A549 (cell line): Measurements from ENCODE around the gene ADRA2A. TPM values are rescaled to one million over a fixed set of nuclear protein-coding genes. Genes with fewer than 3 reads are reported as not detected.

Experiments
- ATAC-seq, 2 experiments: fragments of 200-7000 bp in 1 of 2; fragments of >200 bp in 1 of 2; cut with Nextera tagmentation in 1 of 2; cut with Tn5 transposase in 1 of 2; 3 replicates each; pipeline versions ENCODE4 v1.8.0 to v1.9.1; 2018 to 2020; ENCODE audit warnings: mild to moderate bottlenecking in 1 of 2, moderate library complexity in 1 of 2
- CTCF ChIA-PET: fragments of 300-600 bp; sonication (Branson Sonifier 250); formaldehyde crosslinking; extraction: SDS; loops from one replicate; lab custom pipeline; 2021; ENCODE audit warnings: antibody characterized with exemption, inconsistent platforms; lab: Yijun Ruan, JAX
- POLR2A ChIA-PET: fragments of 350-600 bp; formaldehyde crosslinking; extraction: SDS; loops from one replicate; lab custom pipeline; 2021; ENCODE audit warnings: antibody characterized with exemption, inconsistent platforms; lab: Yijun Ruan, JAX
- DNase-seq, 2 experiments: peaks; one replicate each; pipeline versions ENCODE4 v3.0.0 to v3.0.0-alpha.2; 2011 to 2016; ENCODE audit warnings: low read depth in 1 of 2, low spot score in 1 of 2
- FAIRE-seq: peaks from 2 replicates; lab custom pipeline; 2011; peaks lifted over from hg19 to GRCh38; lab: Jason Lieb, UNC
- H3K27ac ChIP-seq, 2 experiments: fragments of >200 bp; sonication (Bioruptor Twin); formaldehyde crosslinking; 3 replicates each; pipeline ENCODE4 v1.5.1; 2016 to 2017
- H3K4me1 ChIP-seq: fragments of >200 bp; sonication (Bioruptor Twin); formaldehyde crosslinking; 3 replicates; pipeline ENCODE4 v1.6.1; 2016
- H3K4me2 ChIP-seq: fragments of >200 bp; sonication (Bioruptor Twin); formaldehyde crosslinking; 3 replicates; pipeline ENCODE4 v1.6.1; 2016
- H3K4me3 ChIP-seq: fragments of >200 bp; sonication (Bioruptor Twin); formaldehyde crosslinking; 3 replicates; pipeline ENCODE4 v1.5.1; 2016
- H3K9me3 ChIP-seq: fragments of >200 bp; sonication (Bioruptor Twin); formaldehyde crosslinking; 3 replicates; pipeline ENCODE4 v1.6.1; 2016
- BCL3 ChIP-seq: fragments of >200 bp; sonication (Bioruptor Twin); formaldehyde crosslinking; IDR thresholded peaks from 3 replicates; pipeline ENCODE4 v1.6.1; 2016
- CBX2 ChIP-seq: fragments of 200-600 bp; sonication (generic); IDR thresholded peaks from 2 replicates; pipeline ENCODE4 v1.6.1; 2016; ENCODE audit warnings: low read depth, mild to moderate bottlenecking, borderline replicate concordance
- CBX8 ChIP-seq: fragments of 200-600 bp; sonication (generic); IDR thresholded peaks from 2 replicates; pipeline ENCODE4 v1.6.1; 2016
- CHD4 ChIP-seq: fragments of 200-600 bp; sonication (generic); IDR thresholded peaks from 2 replicates; pipeline ENCODE4 v1.6.1; 2016; ENCODE audit warnings: antibody characterized with exemption, mild to moderate bottlenecking, borderline replicate concordance
- CTCF ChIP-seq: fragments of >200 bp; sonication (Bioruptor Twin); formaldehyde crosslinking; IDR thresholded peaks from 3 replicates; pipeline ENCODE4 v1.5.1; 2016
- E2F6 ChIP-seq: IDR thresholded peaks from 2 replicates; pipeline ENCODE4 v1.6.1; 2012; ENCODE audit warnings: low read depth, borderline replicate concordance
- EHMT2 ChIP-seq: fragments of 200-600 bp; sonication (generic); IDR thresholded peaks from 2 replicates; pipeline ENCODE4 v1.6.1; 2016; ENCODE audit warnings: antibody characterized with exemption, low read depth, mild to moderate bottlenecking, moderate library complexity
- EP300 ChIP-seq, 2 experiments: fragments of >200 bp; sonication (Bioruptor Twin); formaldehyde crosslinking; IDR thresholded peaks; 2 replicates in 1 of 2; 3 replicates in 1 of 2; pipeline ENCODE4 v1.6.1; 2016 to 2017
- ESRRA ChIP-seq: fragments of 150-350 bp; IDR thresholded peaks from 2 replicates; pipeline ENCODE4 v1.6.1; 2014; ENCODE audit warnings: mild to moderate bottlenecking, low read length, borderline replicate concordance
- HOXB13 ChIP-seq: fragments of 250-450 bp; sonication (Bioruptor Pico); IDR thresholded peaks from 2 replicates; pipeline ENCODE4 v1.5.0; 2020; ENCODE audit warnings: low read depth, mild to moderate bottlenecking, moderate library complexity
- JUNB ChIP-seq: fragments of >200 bp; sonication (Bioruptor Twin); formaldehyde crosslinking; IDR thresholded peaks from 2 replicates; pipeline ENCODE4 v1.6.1; 2016
- MAX ChIP-seq: IDR thresholded peaks from 2 replicates; pipeline ENCODE4 v1.6.1; 2012
- NR3C1 ChIP-seq: fragments of >200 bp; sonication (Bioruptor Twin); formaldehyde crosslinking; IDR thresholded peaks from 3 replicates; pipeline ENCODE4 v1.6.1; 2017
- PBX3 ChIP-seq: IDR thresholded peaks from 2 replicates; pipeline ENCODE4 v1.6.1; 2012
- POLR2A ChIP-seq: IDR thresholded peaks from 2 replicates; pipeline ENCODE4 v1.6.1; 2012; ENCODE audit warnings: mild to moderate bottlenecking, low read length
- POLR2AphosphoS2 ChIP-seq: conservative IDR thresholded peaks from 2 replicates; pipeline ENCODE4 v1.6.1; 2012; ENCODE audit warnings: low read length, improper control_type of control experiment, inconsistent platforms
- REST ChIP-seq: fragments of 200-600 bp; sonication (generic); IDR thresholded peaks from 2 replicates; pipeline ENCODE4 v1.6.1; 2016; ENCODE audit warnings: antibody characterized with exemption, mild to moderate bottlenecking, moderate library complexity
- RFX5 ChIP-seq: fragments of 450-650 bp; IDR thresholded peaks from 2 replicates; pipeline ENCODE4 v1.7.1; 2014; ENCODE audit warnings: antibody characterized with exemption, mild to moderate bottlenecking, moderate library complexity
- RNF2 ChIP-seq: fragments of 200-600 bp; sonication (generic); IDR thresholded peaks from 2 replicates; pipeline ENCODE4 v1.6.1; 2016; ENCODE audit warnings: low read depth, mild to moderate bottlenecking, antibody characterized with exemption, moderate library complexity, borderline replicate concordance
- TP53 ChIP-seq: fragments of 250-450 bp; sonication (Bioruptor Pico); IDR thresholded peaks from 2 replicates; pipeline ENCODE4 v1.5.0; 2021; ENCODE audit warnings: mild to moderate bottlenecking, moderate library complexity
- USF2 ChIP-seq: fragments of 450-650 bp; IDR thresholded peaks from 2 replicates; pipeline ENCODE4 v1.6.1; 2014; ENCODE audit warnings: antibody characterized with exemption
- ZFP36 ChIP-seq: fragments of 450-650 bp; IDR thresholded peaks from 2 replicates; pipeline ENCODE4 v1.6.1; 2014; ENCODE audit warnings: borderline replicate concordance; ENCODE audit not compliant: partially characterized antibody
- ZNF302 ChIP-seq: fragments of 250-450 bp; sonication (Bioruptor Pico); IDR thresholded peaks from 2 replicates; pipeline ENCODE4 v1.9.0; 2021; ENCODE audit warnings: inconsistent platforms, mild to moderate bottlenecking, moderate library complexity
- ZSCAN20 ChIP-seq: fragments of 250-450 bp; sonication (Bioruptor Pico); IDR thresholded peaks from 2 replicates; pipeline ENCODE4 v1.8.0; 2022; ENCODE audit warnings: mild to moderate bottlenecking, moderate library complexity
- WGBS: methylation state at CpG from one replicate; pipeline ENCODE4 v1.1.6; 2017; ENCODE audit errors: missing lambda C conversion rate; 5-methylcytosine and 5-hydroxymethylcytosine counted together
- polyA plus RNA-seq, 4 experiments: library from polyadenylated mRNA; depleted of rRNA in 3 of 4; stranded (reverse); fragments of >200 nt; fragmentation: RNase III in 1 of 4; extraction: RNeasy Plus Mini Kit Qiagen cat#74134 plus additional on column Dnase treatment in 1 of 4; gene quantifications; 2 replicates in 3 of 4; 3 replicates in 1 of 4; pipeline ENCODE4 v1.2.3, GENCODE V29; 2011 to 2017

Gene ADRA2A
- polyA plus RNA-seq, 2 of the 4 experiments (the other 2 are of a cell fraction): not detected

GRCh38 chr10:111107023-111107422 is 30.2 kb downstream of the ADRA2A start (continued):
- no peak for TF ChIP-seq CTCF
- TF ChIP-seq ZFP36: no peak
- no peak for TF ChIP-seq PBX3

GRCh38 chr10:111107846-111108245 is 31.0 kb downstream of the ADRA2A start:
- TF ChIP-seq TP53 (CRISPR knock-in tag) (no peak), EP300 (IDR thresholded peaks at IDR 0.05) (no peak), REST (no peak), MAX (no peak), CBX2 (no peak), ZNF302 (no peak), ZSCAN20 (CRISPR knock-in tag) (no peak), HOXB13 (CRISPR knock-in tag) (no peak), CHD4 (no peak), ZFP36 (no peak)
- POLR2A ChIA-PET: no interaction called here
- CTCF ChIA-PET: interaction anchor here (0.9 to 1.6 kb wide), 3 partner anchors 20 to 35 kb away, joined by 3 to 6 read pairs (median 5); partner anchors contain the start of gene ADRA2A

GRCh38 chr10:111108441-111108840 is 31.6 kb downstream of the ADRA2A start:
- H3K9me3 ChIP-seq: no peaks in the 10 kb centered on the region
- CTCF ChIA-PET: interaction anchor here (1.6 kb wide), 2 partner anchors 8 to 32 kb away, joined by 4 to 6 read pairs; partner anchors contain the start of gene ADRA2A
- no peaks in the 10 kb centered on the region for H3K4me1 ChIP-seq
- POLR2A ChIA-PET: no interaction called here
- peak; percentile 18 for FAIRE-seq
- H3K4me2 ChIP-seq: no peak overlapping the region
- WGBS: 73% methylated on average over 3 of the region's 6 CpGs
- no peak overlapping the region for H3K4me3 ChIP-seq
- no peak for TF ChIP-seq JUNB
- no peak for TF ChIP-seq POLR2A
- no peak for TF ChIP-seq RFX5
- TF ChIP-seq BCL3: no peak
- TF ChIP-seq POLR2AphosphoS2: no peak
- no peak for TF ChIP-seq RNF2
- TF ChIP-seq USF2: no peak
- TF ChIP-seq ESRRA: no peak
- TF ChIP-seq E2F6: no peak
- TF ChIP-seq CBX8: no peak
- no peak for TF ChIP-seq EHMT2
- no peak for TF ChIP-seq PBX3
- no peak for TF ChIP-seq ZSCAN20 (CRISPR knock-in tag)
- TF ChIP-seq NR3C1: no peak
- no peak overlapping the region for H3K27ac ChIP-seq
- no peak for DNase-seq
- no peak for ATAC-seq

More at GRCh38 chr10:111107846-111108245, 31.0 kb downstream of the ADRA2A start:
- FAIRE-seq (no peak), DNase-seq (no peak), ATAC-seq (no peak)
- WGBS: 71% methylated on average over 4 of the region's 4 CpGs
- Histone ChIP-seq H3K9me3 (no peaks in the 10 kb centered on the region), H3K4me2 (no peak overlapping the region), H3K27ac (no peak overlapping the region), H3K4me1 (no peaks in the 10 kb centered on the region), H3K4me3 (no peak overlapping the region)
